Measurements from ENCODE around the gene MBP.

- TF ChIP-seq CTCF (IDR thresholded peaks at IDR 0.05; ENCODE audit: extremely low read depth in 1 of 2, insufficient read depth in 1 of 2, low read depth in 1 of 2, low read length in 2 of 2) (no peak), POLR2A (IDR thresholded peaks at IDR 0.05; ENCODE audit: low read depth, low read length) (no peak), EZH2 (IDR thresholded peaks at IDR 0.05; ENCODE audit: borderline replicate concordance, low read depth, low read length, severe bottlenecking) (no peak), GATA2 (IDR thresholded peaks at IDR 0.05; ENCODE audit: insufficient read depth, insufficient read length, low read depth, low read length) (no peak)
Observed at GRCh38 chr18:77150588-77150987, 18.0 kb upstream of the MBP start.

Measured in endothelial cell of umbilical vein (primary cell).